ENCODE results near the gene TMEM161A.
A peak's percentile ranks its signal among the peaks of the same experiment; 100 is the strongest.
"Not testable (repeated sequence)": the region's sequence is repeated elsewhere in the genome, so short reads cannot be mapped to it uniquely, and the experiment has no call there.

Gene TMEM161A

DNA sequence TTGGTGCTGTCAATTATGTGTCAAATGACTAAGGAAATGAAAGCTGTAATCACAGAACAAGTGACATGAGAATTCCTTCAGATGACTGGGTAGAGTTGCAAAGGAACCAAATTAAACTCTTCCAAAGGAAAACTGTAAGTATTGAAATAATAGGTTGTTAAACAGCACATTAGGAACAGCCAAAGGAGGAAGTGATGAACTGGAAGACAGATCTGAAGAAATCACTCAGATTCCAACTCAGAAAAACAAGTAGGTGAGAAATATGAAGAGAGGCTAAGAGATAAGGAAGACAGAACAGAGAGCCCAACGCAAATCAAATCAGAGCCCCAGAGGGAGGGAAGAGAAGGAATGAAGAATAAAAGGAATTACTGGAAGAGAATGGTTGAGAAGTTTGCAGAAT is 15.4 kb downstream of the TMEM161A start:
- no peak for DNase-seq

DNA sequence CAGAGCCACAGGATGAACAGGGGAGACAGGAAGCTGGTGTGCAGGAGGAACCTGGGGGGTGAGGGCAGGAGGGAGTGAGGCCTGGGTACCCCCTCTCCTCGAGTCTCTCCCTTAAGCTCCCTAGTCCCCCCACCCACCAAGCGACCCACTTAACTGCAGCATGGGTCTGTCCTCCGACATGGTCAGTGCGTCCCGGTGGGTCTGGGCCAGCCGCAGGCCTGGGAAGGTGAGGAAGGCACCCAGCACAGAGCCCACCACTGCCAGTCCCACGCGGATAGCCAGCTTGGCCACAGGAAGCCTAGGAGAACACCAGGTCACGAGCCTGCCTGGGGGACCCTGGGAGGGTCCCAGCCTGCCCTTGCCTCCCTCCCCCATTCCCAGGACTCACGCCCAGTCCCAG is 16.9 kb downstream of the TMEM161A start:
- DNase-seq = no peak

DNA sequence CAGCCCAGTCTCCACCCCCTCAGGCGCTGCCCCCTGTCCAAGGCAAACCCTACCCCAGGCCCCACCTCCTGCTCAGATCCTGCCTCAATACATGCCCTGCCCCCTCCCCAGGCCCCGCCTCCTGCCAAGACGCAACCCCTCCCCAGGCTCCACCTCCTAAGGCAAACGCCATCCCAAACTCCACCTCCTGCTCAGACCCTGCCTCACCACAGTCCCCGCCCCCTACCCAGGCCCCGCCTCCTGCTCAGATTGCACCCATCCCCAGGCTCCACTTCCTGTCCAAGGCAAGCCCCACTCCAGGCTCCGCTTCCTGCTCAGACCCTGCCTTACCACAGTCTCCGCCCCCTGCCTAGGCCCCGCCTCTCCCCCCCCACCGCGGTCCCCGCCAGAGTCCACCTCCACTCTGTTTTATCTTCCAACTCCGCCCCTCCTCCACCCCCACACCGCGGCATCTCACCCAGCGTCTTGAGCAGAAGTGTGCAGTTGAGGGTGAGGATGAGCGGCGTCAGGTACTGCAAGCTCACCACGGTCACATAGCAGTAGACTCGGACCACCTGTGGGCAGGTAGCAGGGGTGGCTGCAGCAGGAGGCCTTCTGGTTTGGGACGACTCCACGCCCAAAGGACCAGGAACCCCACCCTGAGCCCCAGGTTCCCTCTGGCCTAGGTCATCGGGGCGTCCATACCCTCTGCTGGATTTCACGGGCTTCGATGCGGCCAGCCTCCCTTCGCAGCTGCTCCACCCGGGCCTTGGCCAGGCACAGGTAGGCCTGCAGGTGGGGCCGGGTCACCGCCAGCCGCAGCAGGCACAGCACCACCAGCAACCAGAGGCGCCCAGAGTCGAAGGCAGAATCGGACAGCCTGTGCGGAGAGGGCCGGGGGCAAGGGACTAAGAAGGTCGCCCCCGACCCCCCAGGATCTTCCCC is 17.7 kb downstream of the TMEM161A start:
- DNase-seq = peak in 16 of 51 donors; percentile 7 to 41 (median 18)

DNA sequence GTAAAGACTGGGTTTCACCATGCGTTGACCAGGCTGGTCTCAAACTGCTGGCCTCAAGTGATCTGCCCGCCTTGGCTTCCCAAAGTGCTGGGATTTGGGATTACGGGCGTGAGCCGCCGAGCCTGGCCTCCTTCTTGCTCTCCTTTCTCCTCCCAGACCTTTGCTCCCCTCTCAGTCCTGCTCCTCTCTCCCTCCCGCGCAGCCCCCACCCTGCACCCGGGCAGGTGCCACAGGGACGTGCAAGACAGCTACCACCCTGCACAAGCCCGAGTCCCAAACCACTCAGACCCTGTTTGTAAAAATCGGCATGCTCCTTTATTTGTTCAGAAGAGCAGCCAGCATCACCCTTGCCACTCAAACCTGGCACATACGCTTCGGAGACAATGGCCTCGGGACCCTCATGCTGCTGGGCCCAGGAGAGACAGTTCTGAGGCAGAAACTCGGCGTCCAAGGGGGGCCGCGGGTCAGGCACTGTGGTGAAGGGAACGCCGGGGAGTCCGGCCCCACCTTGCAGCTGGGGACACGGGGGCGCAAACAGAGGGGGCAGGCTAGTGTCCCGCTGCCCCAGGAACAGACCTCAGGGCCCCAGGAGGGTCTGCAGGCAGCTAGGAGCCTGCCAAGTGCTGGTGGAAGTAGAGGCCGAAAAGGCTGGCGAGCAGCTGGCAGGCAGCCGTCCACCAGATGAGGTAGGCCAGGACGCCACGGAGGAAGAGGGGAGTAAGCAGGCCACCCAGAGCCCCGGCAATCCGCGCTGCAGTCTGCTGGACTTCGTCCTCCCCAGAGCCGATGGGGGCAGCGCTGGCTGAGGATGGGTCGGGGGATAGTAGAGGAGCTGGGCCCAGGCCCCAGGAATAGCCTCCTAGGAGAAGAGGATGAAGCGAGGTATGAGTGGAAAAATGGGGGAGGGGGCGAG is 18.7 kb downstream of the TMEM161A start:
- DNase-seq = no peak

DNA sequence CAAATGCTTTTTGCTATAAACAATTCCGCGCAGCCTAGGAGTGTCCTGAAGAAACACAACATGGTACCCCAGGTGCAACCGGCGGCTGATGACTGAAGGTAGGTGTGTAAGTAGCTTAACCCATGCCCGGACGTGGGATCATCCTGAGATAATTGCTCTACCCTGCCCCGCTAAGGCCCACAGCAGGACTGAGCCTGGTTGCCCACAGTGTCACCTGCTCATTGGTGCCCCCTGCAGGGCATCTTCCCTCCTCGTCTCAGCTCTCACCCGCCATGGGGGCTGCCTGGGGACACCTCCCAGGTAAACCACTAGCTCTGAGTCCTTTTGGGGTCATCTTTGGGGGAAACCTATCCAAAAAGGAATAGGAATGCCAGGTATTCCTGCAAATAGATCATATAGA is 22.3 kb downstream of the TMEM161A start:
- peak in 9 of 51 donors; percentile 4 to 40 (median 11) for DNase-seq

DNA sequence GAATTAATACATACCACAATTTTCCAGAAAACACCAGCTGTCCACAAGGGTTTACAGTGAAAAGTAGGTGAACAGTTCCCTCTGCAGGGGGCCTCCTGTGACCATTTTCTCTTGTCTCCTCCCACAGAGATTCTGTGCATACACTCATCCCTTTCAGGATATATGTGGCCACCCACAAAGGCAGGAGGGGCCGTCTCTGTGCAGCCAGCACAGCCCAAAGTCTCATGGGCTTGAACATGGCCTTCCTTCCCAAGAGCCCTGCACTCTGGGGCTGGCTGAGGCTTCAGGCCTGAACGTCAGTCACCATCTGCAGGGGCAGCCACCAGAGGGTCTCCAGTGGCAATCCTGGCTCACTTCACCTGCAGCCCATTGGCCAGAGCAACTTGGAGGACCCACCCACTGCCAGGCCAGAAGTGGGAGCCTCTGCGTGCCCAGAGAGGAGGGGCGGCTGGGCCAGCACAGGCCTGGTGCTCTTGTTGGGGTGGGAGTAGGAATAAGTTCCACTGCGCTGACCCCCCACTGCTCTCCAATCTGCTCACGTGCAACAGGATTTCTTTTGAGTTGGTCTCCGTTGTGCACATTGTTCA is 25.1 kb downstream of the TMEM161A start:
- DNase-seq = peak in 1 of 51 donors; percentile 14

DNA sequence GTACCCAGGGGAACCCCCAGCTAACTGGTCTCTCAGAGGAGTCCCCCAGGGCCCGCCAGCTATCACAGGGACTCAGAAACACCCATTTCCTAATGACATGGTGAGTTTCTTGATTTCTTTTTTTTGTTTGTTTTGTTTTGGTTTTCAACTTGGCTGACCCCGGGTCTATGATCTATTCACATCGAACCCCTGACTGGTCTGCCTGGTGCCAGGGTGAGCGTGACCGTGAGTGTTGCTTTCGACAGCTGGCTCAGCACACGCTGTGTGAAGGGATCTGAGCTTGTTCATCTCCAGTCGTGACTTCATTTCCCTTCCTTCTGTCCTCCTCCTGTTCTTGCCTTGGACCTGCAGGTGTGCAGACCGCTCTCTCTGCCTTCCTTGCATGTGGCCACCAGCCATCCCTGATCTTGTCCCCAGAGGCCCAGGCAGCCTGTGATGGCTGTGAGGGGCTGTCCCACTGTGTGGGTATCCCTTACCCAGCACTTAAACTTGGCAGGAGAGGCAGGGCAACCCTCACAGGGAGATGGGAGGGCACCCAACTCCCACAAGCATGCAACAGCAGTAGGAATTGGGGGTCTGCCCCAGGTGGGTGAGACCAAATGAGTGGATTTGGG is 26.2 kb downstream of the TMEM161A start:
- peak in 1 of 51 donors; percentile 45 for DNase-seq

DNA sequence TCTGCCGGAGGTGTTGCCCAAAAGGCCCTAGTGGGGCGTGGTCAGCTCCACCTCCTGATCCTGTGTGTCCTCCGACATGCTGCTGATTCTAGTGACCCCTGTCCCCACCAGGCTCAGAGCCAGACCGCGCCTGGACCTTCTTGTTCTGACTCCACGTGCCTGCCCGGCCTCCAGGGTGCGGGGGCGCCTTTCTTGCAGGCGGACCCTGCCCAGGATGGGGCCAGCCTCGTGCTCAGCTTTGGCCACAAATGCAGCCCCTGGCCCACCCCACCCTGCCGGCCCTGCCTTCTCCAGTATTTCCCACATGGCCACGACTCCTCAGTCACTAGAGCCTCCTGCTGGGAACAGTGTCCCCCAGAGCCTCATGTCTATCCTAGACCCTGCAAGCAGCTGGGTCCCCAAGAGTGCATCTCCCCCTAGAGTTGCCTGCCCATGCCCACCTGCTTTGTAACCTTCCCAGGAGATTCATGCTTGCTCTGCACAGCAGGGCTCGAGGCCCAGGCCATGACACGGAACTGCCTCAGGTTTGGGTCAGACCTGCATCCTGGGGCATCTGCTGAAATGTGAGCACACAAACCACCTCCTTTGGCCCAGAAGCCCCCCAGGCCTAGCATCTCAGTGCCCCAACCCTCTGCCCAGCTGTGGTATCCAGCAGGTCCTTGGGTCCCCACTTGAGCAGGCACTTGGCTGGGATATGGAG is 27.0 kb downstream of the TMEM161A start:
- DNase-seq = no peak

DNA sequence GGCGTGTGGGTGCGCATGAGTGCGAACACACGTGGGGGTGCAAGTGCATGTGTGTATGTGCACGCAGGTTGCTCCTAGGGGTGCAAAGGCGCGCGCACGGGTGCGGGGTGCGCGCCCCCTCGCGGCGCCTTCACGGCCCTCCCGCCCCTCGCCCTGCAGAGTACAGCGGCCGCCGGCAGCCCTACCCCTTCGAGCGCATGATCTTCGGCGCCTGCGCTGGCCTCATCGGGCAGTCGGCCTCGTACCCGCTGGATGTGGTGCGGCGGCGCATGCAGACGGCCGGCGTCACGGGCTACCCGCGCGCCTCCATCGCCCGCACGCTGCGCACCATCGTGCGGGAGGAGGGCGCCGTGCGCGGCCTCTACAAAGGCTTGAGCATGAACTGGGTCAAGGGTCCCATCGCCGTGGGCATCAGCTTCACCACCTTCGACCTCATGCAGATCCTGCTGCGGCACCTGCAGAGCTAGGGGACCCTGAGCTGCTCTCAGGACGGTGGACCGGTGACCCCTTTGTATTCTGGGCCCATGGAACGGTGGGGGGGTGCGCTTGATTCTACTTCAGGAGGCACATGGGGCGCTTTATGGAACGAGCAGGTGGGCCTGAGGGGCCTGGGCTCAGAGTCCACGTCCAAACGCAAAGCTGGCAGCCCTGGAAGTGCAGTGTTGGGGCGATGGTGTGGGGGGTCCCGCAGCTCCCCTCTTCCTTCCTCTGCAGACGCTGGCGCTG is 27.7 kb downstream of the TMEM161A start:
- DNase-seq = peak in 20 of 51 donors; percentile 11 to 51 (median 26)

DNA sequence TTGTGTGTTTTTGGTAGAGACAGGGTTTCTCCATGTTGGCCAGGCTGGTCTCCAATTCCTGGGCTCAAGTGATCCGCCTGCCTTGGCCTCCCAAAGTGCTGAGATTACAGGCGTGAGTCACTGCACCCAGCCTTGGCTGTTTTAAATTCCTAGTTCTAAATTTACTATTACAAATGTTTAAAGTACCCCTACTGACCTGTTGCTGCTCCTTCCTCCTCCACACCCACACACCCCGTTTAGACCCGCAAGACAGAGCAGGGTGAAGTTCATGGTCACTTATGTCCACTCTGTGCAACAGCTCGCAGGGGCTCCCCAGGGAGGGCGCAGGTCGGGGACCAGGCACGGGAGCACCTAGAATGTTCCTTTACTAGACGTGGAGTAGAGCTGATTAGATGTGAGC is 28.7 kb downstream of the TMEM161A start:
- no peak for DNase-seq

DNA sequence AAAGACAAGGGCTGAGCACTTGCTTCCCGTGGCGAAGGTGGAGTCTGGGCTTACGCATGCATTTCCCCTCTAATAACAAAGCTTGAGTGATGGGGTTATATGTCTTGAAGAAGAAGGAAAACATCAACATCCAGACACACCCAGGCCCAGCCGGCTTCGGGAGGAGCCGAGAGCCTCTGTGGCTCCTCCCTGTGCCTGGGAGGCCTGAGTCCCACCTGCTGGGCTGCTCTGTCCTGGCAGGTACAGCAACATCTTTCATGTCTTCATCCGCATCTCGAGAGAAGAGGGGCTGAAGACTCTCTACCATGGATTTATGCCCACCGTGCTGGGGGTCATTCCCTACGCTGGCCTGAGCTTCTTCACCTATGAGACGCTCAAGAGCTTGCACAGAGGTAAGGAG is 30.6 kb downstream of the TMEM161A start:
- DNase-seq = no peak

DNA sequence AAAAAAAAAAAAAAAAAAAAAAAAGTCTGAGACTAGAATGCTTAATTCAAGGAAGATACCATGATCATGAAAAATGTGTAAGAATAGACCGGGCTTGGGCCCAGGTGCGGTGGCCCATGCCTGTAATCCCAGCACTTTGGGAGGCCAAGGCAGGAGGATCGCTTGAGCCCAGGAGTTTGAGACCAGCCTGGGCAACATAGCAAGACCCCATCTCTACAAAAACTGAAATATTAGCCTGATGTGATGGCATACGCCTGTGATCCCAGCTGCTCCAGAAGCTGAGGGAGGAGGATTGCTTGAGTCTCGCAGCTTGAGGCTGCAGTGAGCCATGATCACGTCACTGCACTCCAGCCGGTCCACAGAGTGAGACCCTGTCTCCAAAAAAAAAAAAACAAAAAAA is 31.3 kb downstream of the TMEM161A start:
- not testable (repeated sequence) for DNase-seq

DNA sequence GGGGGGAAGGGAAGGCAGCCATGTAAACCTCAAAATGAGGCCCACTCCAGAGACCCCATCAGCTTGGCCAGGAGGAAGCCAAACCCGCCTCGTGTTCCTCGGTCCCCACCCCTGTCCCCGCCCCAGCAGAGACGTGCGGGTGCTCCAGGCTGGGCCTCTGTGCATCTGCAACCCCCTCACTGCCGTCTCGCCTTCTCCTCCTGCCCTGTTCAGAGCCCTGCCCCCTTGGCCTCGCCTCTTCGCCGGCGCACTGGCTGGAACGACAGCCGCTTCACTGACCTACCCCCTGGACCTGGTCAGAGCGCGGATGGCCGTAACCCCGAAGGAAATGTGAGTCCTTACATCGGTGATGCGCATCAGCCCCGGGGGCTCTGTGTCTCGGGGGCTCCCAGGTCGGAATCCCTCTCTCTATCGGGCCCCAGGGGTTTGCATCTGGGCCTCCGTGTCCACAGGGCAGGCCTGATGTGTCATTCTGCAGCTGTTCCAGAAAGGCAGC is 32.2 kb downstream of the TMEM161A start:
- no peak for DNase-seq

DNA sequence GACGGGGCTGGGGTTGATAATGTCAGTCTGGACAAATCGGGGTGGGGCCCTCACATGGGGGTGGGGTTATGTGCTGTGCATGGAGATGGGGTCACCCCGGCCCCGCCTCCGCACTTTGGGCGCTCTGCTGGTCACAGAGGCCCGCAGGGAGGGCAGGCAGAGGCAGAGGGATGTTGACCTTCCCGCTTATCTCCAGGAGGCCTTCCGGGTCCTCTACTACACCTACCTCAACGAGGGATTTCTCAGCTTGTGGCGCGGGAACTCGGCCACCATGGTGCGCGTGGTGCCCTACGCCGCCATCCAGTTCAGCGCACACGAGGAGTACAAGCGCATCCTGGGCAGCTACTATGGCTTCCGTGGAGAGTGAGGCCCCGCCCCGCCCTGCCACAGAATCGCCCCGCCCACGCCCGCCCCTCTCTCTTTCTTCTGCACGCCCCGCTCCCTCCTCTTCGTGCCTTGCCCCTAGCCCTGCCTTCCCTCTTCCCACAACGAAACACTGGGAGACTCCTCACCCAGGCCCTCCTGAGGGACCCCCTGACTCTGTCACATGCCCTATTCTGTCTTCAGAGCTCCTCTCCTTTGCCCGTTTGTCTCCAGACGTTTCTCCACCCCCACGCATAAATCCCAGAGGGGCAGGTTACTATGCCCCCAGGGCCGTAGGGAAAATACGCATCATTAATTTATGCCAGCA is 32.8 kb downstream of the TMEM161A start:
- peak in 8 of 51 donors; percentile 5 to 56 (median 22) for DNase-seq

DNA sequence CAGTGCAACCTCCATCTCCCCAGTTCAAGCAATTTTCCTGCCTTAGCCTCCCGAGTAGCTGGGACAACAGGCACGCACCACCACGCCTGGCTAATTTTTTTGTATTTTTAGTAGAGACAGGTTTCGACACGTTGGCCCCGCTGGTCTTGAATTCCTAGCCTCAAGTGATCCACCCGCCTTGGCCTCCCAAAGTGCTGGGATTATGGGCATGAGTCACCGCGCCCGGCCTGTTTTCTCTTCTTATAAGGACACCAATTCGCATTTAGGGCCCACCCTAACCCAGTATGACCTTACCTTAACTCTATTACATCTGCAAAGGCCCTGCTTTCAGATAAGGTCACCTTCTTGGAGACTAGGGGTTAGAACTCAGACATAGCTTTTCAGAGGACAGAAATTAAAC is 35.1 kb downstream of the TMEM161A start:
- no peak for DNase-seq

DNA sequence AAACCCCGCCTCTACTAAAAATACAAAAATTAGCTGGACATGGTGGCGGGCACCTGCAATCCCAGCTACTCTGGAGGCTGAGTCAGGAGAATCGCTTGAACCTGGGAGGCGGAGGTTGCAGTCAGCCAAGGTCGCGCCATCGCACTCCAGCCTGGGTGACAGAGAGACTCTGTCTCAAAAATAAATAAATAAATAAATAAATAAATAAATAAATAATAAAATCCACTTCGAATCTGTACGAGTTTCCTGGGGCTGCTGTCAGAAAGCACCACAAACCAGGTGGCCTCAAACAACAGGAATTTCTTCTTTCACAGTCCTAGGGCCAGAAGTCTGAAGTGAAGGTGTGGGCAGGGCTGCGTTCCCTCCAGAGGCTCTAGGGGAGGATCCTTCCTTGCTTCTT is 35.7 kb downstream of the TMEM161A start:
- DNase-seq = not testable (repeated sequence)

DNA sequence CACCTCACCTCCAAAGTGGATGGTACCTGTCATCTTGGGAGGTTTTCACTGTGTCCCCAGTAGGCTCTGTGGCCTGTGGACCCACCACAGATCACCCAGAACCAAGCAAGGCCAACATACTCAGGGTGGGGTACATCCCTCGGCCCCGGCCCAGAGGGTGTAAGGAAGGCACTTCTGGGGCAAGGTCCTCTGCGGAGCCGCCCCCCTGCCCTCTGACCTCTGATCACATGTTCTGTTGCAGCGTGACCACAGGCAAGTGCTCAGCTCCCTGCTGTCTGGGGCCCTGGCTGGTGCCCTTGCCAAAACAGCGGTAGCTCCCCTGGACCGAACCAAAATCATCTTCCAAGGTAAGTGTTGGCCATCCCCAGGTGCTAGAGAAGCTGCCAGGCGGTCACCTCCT is 36.7 kb downstream of the TMEM161A start:
- DNase-seq = no peak

DNA sequence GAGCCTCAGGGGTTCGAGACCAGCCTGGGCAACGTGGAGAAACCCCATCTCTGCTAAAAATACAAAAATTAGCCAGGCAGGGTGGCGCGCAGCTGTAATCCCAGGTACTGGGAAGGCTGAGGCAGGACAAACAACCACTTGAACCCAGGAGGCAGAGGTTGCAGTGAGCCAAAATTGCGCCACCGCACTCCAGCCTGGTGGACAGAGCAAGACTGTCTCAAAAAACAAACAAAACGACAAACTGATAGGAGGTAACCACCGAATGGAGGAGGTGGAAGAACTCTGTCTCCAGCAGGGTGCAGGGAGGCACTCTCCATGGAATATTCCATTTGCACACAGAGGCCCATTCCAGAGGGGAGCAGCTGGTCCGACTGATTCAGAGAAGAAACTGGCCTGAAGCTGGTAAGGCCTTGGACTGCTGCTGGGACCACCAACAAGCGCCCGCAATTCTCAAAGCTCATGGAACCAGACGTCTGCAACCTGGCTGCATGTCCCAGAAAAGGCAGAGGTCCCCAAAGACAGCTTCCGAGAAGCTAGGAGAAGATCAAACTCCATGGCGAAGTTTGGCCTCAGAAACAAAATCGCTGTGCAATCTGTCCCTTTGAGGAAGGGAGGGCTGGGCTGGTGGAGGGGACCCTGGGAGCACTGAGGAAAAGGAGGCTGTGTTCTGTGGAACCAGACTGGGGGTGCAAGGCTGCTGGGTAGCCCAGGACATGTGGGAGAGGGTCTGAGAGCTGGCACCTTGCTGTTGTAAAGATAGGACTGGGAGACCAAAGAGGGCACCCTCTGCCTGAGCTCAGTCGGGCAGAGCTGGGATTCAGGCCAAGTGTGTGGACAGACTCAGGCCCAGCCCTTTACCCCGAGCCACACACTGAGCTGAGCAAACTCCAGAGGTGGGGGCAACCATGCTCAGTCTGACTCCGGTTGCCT is 39.3 kb downstream of the TMEM161A start:
- no peak for DNase-seq
